ENCODE measurements around the gene USP47.

DNA sequence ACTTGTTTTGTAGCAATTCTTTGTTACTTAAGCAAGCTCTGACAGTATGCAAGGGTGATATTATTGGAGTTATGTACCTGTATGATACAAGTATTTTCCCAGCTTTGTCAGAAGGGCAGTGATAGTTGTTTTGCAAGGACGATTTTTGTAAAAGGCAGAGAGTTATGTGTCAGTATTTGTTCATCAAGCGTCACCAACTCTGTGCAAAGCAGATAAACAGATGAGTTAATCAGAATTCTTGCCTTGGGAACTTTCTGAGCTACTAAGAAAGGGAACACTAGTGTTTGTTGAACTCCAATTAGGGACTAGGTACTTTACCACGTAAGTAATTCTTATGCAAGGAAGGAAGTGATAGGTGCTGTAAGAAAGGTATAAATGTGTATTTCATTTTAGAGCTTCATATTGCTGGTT is 1.4 kb downstream of the USP47 start:
- TF ChIP-seq, protein P1, sequence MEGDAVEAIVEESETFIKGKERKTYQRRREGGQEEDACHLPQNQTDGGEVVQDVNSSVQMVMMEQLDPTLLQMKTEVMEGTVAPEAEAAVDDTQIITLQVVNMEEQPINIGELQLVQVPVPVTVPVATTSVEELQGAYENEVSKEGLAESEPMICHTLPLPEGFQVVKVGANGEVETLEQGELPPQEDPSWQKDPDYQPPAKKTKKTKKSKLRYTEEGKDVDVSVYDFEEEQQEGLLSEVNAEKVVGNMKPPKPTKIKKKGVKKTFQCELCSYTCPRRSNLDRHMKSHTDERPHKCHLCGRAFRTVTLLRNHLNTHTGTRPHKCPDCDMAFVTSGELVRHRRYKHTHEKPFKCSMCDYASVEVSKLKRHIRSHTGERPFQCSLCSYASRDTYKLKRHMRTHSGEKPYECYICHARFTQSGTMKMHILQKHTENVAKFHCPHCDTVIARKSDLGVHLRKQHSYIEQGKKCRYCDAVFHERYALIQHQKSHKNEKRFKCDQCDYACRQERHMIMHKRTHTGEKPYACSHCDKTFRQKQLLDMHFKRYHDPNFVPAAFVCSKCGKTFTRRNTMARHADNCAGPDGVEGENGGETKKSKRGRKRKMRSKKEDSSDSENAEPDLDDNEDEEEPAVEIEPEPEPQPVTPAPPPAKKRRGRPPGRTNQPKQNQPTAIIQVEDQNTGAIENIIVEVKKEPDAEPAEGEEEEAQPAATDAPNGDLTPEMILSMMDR (IDR thresholded peaks at IDR 0.05), result no peak
- TF ChIP-seq POLR2A (IDR thresholded peaks at IDR 0.05; ENCODE audit: low read length) (no peak), ZNF302 (CRISPR knock-in tag; IDR thresholded peaks at IDR 0.05) (no peak), ZC3H11A (IDR thresholded peaks at IDR 0.05) (no peak), SMC3 (IDR thresholded peaks at IDR 0.05) (no peak), GATA3 (IDR thresholded peaks at IDR 0.05; ENCODE audit: borderline replicate concordance) (no peak), REST (IDR thresholded peaks at IDR 0.05) (no peak), RNF2 (IDR thresholded peaks at IDR 0.05; ENCODE audit: borderline replicate concordance, low read depth) (no peak), JUN (IDR thresholded peaks at IDR 0.05) (no peak), CEBPB (IDR thresholded peaks at IDR 0.05) (no peak), BCL3 (IDR thresholded peaks at IDR 0.05) (no peak)
